GOT3 (cell line): Measurements from ENCODE around the gene ADORA3.
"Not testable (repeated sequence)": the region's sequence is repeated elsewhere in the genome, so short reads cannot be mapped to it uniquely, and the experiment has no call there.

Experiments used
- DNase-seq: peaks from one replicate; lab custom pipeline; 2025; ENCODE audit warnings: mixed read lengths; lab: John Stamatoyannopoulos, UW

The ADORA3 gene

DNA sequence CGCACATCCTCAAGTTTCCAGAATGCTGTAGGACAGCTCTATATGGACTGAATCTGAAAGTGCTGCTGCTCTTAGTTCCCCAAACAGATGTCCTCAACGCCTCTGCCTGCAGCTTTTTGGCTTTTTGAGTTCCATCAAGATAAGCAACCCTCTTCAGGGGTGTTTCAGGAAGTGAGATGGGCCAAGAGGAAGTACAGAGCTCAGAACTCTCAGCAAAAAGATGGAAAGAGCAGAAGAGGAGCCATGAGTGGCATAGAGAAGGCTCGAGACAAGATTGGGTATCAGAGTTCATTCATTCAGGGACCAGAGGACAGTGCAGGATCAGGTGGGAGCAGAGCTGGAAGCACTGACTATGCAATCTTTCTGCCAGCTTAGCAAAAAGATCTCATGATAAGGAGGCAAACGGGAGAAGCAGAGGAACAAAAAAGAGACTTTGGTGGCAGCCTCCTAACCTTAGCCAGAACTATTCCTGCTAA, at the start of gene ADORA3, which contains the start of gene TMIGD3:
Gene ADORA3, minus strand, starts transcription at position 49 of the 476 bp plus-strand sequence. CDS start 279 bp downstream, outside the sequence.
Gene TMIGD3, minus strand, starts transcription at position 49 of the 476 bp plus-strand sequence. CDS start 279 bp downstream, outside the sequence.
- DNase-seq: no peak

DNA sequence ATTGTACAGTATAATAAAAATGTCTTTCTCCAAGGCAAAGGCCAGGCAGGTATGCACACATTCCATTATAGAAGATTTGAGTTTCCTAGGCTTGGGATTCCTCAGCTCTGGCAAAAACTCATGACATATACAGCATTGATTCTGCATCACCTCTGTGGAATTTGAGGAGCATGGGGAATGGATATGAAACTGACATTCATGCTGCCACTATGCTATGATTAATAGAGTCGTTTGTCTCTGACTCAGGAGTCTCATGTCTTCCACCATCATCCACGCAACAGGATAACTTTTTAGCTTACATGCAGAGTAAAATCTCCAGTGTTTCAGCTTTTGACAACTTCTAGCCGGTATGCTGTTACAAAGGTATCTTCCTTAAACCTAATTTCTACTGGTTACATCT, 49.8 kb upstream of the ADORA3 start:
- DNase-seq: no peak

DNA sequence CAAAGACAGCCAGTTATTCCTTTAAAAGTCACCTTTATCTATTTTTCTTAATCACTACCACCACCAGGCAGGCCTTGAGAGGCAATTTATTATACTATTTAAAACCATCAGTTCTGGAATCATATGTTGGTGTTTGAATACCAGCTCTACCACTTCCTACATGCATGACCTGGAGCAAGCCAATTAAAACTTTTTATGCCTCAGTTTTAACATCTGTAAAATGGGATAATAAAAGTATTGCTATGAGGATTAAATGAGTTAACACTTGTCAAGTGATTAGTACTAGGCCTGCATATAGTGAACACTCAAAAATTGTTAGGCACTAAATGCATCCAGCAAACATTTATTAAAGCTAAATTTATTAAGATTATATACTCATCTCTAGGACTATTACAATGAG, 49.2 kb upstream of the ADORA3 start:
- no peak for DNase-seq

DNA sequence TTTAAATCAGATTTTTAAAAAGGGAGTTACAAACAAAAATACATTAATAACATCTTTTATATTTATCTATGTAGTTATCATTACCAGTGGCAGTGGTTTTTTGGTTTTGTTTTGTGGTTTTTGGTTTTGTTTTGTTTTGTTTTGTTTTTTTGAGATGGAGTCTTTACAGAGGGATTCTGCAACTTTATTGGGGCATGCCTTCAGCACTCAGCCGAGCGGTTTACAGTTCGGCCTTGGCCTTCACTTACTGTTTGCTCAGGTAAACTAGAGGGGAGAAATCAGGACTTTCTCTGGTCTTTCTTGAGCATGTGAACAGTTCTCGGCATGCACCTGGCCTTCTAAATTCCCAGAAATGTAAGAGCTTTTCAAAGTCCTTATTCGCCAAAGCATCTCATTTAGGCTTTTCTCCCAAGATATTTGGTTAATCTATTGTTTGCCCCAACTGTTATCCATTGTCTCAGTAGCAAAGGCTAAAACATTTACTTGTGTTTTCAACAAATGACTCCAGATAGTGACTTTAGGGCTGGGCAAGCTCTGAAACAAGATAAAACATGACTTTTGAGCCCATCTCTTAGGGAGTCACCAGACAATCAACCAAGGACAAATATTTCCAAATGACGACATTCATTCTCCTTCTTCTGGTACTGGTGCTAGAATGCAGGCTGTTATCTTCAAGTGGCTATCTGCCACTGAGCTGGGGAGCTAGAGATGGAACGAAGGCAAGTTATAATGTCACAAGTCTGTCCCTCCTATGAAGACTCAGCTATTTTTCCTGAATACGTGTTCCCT, 48.4 kb upstream of the ADORA3 start:
- DNase-seq: no peak

DNA sequence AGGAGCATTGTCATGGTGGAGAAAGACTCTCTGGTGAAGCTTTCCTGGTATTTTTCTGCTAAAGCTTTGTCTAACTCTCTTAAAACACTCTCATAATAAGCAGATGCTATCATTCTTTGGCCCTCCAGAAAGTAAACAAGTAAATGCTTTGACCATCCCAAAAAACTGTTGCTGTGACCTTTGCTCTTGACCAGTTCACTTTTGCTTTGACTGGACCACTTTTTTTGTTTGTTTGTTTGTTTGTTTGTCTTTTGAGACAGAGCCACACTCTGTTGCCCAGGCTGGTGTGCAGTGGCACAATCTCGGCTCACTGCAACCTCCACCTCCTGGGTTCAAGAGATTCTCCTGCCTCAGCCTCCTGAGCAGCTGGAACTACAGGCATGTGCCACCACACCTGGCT, 44.4 kb upstream of the ADORA3 start:
- not testable (repeated sequence) for DNase-seq

DNA sequence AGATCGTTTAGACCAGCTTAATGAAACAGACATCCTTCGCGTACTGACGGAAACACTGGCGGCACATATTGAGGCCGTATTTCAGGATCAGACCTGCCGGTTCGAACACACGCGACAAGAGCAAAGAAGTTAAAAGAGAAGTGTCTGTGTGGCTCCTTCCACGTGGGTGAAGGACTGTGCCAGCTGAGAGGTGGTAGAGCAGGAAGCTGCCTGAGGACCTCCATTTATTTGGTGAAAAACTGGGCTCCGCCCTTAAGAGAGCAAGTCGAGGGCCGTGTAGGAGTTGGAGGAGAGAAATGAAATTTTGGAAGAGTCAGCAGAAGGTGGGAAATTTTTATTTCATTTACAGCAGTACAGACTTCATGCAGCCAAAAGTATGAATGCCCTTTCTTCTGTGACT, 38.8 kb upstream of the ADORA3 start:
- DNase-seq: no peak

DNA sequence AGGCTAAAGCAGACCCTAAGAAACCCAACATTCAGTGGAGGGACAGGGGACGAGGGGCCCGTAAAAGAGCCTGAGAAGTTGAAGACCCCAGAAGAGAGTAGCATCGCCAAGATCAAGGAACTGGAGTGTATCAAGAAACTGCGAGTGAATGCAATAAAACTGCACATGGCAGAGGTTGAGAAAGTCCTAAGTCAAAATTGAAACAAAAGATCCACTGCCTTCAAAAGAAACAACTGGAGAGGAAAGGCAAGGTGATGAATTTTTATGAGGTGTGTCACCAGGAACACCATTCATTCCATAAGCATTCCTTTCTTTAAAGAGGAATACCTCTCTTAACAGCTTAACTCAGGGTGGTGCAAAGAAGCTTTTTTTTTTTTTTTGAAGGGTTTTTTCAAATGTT, 38.3 kb upstream of the ADORA3 start:
- no peak for DNase-seq

DNA sequence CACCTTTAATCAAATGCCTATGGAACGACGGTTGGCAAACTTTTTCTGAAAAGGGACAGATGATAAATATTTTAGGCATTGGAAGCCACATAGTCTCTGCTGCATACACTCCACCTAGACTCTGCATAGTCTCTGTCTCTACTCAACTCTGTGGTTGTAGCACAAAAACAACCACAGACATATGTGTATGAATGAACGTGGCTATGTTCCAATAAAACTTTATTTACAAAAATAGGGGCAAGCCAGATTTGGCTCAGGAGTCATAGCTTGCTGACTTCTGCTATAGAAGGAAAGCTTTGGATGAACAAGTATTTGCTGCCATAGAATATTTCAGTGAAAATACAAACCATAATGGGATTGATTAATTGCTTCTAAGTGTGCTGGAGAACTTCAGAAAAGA, 37.5 kb upstream of the ADORA3 start:
- no peak for DNase-seq

DNA sequence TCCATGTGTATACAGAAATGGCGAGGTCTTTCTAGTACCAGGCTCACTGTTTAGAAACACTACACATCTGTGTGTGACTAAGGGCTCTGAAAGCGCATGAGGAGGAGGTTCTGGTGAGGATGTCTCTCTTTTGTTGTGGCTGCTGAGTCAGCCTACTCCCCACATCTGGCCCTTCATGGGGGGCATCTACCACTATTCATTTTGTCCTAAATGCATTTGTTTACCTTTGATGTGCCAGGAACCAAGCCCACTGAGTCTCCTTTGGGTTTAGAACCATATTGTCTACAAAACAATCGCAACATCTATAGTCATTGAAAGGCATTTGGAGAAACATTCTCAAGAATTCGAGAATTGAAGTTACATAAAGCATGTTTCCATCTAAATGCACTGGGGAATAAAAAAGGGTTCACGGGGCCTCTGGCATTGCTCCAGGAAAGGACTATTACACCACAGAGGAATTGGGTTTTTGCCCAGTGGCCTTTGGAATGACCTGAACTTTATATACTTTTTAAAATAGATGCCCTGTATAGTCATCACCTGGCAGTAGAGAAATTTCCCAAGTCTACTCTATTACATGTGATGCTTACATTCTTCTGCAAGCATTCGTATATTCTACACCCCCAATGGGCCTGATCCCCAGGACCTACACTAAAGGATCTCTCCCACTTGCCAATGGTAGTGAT, 35.1 kb upstream of the ADORA3 start:
- no peak for DNase-seq

DNA sequence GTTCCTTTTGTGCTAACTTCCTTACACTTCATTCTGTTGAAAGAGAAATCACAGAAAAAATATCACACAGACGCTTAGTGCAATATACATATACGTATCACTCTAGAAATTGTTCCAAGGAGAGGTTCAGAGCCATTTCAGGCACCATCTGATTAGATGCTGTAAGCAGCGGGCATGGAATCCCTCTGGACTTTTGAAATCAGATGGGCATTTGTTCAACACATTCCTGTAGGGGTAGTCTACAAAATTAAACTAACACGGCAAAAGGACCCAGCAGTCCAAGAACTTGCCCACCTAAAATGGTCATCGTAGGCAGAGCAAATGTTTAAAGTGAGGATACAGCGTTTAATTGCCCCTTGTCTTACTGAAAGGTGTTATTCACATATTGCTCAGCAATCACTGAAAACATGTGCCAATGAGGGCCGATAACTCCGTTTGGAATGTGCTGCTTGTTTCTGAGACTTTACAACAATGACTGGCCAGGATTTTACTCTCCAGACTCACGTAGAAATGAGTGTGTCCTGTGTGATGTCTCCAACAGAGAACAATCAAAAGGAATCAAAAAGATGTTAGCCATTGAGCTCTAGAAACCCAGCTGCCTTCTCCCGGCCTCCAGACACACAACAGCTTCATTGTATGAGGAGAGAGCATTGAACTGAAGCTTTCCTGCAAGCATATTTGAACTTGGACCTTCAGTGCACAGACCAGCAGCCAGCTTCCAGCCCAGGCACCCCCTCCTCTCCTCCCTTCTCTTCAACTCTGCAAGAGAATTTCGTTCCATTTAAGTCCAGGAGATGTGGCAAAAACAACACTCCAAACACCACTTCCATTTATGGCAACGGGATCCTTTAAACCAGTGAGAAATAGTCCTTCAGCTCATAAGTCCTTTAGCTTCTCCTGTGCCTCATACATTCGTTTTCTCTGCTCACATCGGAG, 32.1 kb upstream of the ADORA3 start:
- DNase-seq: no peak

DNA sequence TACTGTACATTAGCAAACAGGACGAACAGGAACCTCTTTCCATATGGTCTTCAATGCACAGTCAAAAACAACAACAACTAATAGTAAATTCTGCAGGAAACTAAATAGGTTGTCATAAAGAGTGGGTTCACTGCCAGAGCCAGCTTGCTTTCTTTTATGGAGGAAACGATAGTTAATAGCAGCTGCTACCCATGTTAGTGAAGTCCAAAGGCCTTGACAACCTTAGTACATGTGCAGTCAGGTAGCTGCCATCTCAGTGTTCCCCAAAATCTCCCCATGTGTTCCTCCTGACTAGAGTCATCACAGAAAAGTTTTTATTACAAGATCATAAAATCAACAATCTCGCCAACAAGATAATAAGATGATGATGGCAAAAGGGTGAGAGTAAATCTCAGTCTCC, 16.6 kb upstream of the ADORA3 start:
- no peak for DNase-seq

DNA sequence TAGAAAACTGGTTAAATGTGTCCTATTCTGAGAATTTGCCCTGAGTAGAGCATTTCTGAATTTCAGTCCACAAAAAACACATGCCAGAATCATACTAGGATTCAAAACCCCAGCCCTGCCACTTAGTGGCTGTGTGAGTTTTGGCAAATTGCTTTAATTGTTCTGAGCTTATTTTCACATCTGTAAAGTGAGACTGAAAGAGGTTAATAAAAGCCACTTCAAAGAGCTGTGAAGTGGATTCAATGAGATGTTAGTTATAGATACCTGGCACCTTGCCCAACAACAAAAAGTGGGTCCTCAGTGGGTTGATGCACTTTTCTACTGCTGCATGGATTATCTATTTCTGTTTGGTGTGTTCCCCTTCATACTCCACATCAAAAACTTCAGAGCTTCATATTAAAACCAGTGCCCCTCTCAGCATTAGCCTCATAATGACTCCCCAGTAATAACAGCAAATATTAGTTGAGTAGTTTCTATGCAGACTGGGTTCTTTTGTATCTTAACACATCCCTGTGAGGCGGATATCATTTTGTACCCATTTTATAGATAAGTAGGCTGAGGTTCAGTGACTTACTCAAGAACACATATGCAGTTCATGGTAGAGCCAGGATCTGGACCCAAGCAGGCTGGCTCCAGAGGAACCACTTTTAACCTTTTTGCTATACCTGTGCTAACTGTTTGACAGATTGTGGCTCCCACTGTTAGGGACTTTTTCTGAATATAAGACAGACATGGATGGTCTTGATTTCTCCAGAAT, 14.2 kb upstream of the ADORA3 start:
- DNase-seq: no peak

DNA sequence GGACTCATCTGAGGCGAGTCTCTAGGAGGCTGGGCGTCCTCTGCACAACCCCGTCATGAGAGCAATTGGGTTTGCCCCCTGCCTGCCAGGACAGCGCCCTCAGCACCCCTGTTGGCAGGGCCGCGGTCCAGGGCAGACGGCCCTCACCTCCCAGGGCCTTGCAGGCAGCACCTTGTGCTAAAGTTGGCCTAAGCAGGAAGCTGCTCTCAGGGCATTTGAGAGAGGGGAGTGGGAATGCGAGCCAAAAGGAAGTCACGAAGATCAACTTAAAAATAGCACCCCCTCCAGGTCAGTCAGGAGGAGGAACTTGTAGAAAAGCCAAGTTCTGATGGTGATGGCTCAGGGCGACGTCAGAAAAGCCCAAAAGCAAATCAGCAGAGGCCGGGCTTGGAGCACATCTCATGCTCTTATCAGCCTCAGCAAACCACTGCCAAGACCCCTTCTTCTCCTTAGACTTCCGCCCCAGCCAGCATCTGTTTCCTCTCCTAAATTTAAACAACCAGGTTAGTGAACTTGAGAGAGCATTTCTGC, 12.6 kb upstream of the ADORA3 start:
- no peak for DNase-seq

DNA sequence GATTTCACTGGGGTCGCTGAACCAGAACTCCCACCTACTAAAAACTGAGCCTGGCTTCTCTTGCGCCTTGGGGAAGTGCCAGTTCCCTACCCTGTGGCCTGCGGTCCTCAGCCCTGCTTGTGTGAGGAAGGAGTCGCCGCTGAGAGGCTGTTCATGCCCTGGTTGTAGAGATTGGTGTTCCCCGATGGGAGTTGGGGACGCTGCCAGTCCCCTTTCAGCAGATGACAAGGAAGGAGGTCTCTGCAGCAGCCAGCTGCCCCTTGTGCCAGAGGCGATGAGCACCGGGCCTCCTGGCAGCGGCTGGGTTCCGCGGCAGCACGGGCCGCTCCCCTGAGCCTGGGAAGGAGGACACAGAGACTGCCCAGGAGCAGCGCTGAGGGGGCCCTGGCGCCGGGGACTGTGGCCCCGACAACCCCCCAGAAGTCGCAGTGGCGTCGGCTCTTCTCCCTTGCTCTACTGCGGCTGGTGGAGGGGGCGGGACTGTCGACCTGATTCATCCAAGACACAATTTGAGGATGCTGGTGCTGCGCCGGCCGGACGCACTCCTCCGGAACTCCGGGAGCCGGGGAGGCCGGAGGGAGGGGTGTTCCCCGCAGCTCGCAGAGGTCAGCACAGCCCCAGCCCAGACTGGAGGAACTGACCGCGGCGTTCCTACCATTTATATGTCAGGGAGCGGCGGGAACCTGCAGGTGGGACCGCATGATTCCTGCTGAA, 12.0 kb upstream of the ADORA3 start:
- DNase-seq: no peak

DNA sequence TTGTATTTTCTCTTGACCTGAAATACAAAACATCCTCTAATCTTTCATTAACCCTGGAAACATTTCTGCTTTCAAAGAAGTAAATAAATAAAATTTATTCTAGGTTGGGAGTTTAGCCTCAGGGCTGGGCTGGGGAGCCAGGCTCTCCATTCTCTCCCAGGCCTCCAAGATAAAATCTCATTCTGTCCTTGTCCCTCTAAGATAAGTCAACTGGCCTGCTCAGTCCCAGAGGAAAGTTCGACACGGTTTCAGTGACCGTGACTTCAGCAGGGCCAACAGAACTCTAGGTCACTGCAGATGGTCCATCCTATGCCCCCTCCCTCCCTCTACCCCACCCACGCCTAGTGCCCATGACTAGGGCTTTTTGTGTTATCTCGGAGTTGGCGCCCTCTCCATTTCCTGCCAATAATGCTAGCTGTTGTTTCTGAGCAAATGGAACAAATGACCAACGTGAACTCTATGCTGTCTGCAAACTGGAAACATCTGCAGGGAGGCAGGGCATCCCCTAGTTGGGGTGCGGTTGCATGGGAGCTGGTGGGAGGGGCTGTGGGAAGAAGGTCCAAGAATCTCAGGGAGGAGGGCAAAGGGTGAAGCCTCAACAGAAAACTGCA, 10.1 kb upstream of the ADORA3 start:
- DNase-seq: no peak

DNA sequence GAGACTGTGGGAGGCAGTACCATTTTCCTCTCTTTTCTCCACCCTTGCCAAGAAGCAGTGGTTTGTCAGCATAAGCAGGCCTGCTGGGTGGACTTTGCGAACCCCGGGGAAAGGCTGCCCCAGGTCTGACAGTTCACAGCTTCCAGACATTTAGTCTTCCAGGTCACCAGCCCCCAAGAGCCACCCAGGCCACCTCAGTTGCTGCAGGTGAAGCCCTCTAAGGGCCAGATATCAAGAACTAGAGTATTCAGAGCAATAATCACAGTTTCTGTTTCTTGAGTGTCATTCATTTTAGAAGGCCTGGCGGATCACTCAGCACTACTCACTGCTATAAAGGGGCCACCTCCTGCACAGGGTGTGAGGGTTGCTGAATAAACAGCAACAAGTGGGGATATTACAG, 9.5 kb upstream of the ADORA3 start:
- DNase-seq: no peak

DNA sequence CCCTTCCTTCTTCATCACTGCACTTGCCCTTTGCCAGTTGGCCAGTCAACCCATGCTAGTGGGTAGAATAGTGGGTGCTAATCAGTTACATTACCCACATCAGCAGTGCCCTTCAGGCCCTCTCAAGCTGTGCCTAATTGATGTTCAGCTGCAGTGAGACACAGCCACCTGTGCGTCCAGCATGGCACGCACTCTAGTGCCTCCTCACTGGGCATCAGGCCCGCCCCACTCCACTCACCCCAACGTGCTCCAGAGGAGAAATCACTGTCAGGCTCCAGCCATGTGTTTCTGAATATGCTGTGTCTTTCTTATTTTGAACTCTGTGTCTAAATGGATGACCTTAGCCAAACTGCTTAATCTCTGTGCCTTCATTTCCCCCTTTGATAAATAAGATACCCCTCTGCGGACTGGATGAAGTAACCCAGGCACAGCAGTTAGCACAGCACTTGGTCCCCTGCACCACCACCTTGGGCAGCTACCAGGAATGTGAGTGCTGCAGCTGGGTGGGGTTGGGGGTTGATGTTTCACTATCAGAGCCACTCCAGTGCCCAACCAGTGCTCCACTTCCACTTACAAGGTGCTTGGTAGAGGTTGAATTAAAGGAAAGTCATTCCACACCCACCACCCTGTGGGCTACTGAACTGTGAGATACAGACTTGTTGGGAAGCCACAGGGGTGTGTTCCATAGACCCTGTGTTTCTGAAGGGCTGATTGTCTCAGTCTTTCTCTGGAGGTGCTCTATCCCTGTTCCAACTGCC, 8.9 kb upstream of the ADORA3 start:
- DNase-seq: no peak

DNA sequence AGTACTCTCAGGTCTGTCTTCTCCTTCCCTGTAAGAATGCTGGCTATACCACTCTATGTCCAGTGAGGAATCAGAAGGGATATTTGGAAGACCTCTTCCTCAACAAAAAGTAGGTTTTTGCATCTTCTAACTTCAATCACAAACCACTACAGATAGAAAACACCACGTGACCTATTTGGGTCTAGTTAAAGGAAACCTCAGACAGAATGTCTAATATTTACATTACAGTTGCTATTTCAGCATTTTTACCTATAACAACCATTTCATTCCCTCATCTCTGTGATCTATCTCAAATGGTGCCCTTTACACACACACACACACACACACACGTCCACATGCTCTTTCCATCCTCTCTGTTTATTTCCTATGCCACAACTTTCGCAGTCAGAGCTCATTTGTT, 7.9 kb upstream of the ADORA3 start:
- no peak for DNase-seq

DNA sequence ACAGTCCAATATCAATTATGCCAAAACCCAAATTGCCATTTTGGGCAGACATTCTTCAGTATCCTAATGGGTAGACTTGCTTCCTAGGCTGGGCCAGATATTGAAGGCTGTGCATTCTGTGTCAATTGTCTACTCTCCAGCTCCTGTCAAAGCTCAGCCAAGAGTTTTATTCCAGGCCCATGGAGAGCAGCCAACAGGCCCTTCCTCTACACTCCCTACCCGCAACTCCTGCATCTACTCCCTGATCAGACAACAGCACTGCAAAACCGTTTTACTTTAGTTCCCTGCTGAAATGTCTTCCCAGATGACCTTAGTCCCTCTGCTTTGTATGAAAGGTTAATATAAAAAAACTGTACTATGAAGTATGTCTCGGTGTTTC, 6.6 kb upstream of the ADORA3 start:
- no peak for DNase-seq
